GM23338 (cell line): Measurements from ENCODE around the gene PXMP4. TPM values are rescaled to one million over a fixed set of nuclear protein-coding genes. Genes with fewer than 3 reads are reported as not detected.
"Not testable (repeated sequence)": the region's sequence is repeated elsewhere in the genome, so short reads cannot be mapped to it uniquely, and the experiment has no call there.

ENCODE experiments used
- ATAC-seq: fragments of 200-7000 bp; cut with Tn5 transposase; 3 replicates; pipeline ENCODE4 v1.9.1; 2020
- DNase-seq: peaks from one replicate; pipeline ENCODE4 v3.0.0-alpha.2; 2015; ENCODE audit warnings: low spot score
- H2AFZ ChIP-seq: fragments of 200-600 bp; sonication (generic); 2 replicates; pipeline ENCODE4 v1.8.0; 2016; ENCODE audit warnings: antibody characterized with exemption, mild to moderate bottlenecking, moderate library complexity
- H3F3A ChIP-seq: fragments of 200-600 bp; sonication (generic); replicated peaks from 2 replicates; pipeline ENCODE4 v1.8.0; 2017; ENCODE audit warnings: antibody characterized with exemption, mixed run types, low read depth
- H3K27ac ChIP-seq: fragments of 200-600 bp; sonication (generic); 2 replicates; pipeline ENCODE4 v1.6.1; 2016; ENCODE audit warnings: low read depth
- H3K27me3 ChIP-seq: fragments of 200-600 bp; sonication (generic); 2 replicates; pipeline ENCODE4 v1.8.0; 2016; ENCODE audit warnings: mild to moderate bottlenecking, mixed run types, moderate library complexity; ENCODE audit not compliant: insufficient read depth
- H3K36me3 ChIP-seq: fragments of 200-600 bp; sonication (generic); 2 replicates; pipeline ENCODE4 v1.8.0; 2016; ENCODE audit warnings: mild to moderate bottlenecking; ENCODE audit not compliant: insufficient read depth
- H3K4me1 ChIP-seq: fragments of 200-600 bp; sonication (generic); 2 replicates; pipeline ENCODE4 v1.8.0; 2016; ENCODE audit warnings: mild to moderate bottlenecking, moderate library complexity; ENCODE audit not compliant: insufficient read depth
- H3K4me2 ChIP-seq: fragments of 200-600 bp; sonication (generic); 2 replicates; pipeline ENCODE4 v1.7.1; 2017; ENCODE audit warnings: mixed run types
- H3K4me3 ChIP-seq: fragments of 200-600 bp; sonication (generic); 2 replicates; pipeline ENCODE4 v1.6.1; 2016; ENCODE audit warnings: mixed run types
- H3K79me2 ChIP-seq: fragments of 200-600 bp; sonication (generic); replicated peaks from 2 replicates; pipeline ENCODE4 v1.8.0; 2017; ENCODE audit warnings: mild to moderate bottlenecking; ENCODE audit not compliant: insufficient read depth
- H3K9me2 ChIP-seq: fragments of 200-600 bp; sonication (generic); 2 replicates; pipeline ENCODE4 v1.8.0; 2017; ENCODE audit not compliant: insufficient read depth
- H4K20me1 ChIP-seq: fragments of 200-600 bp; sonication (generic); replicated peaks from 2 replicates; pipeline ENCODE4 v1.8.0; 2017; ENCODE audit warnings: mild to moderate bottlenecking; ENCODE audit not compliant: insufficient read depth
- H3K27ac Mint-ChIP-seq: 2 replicates; pipeline ENCODE4 v1.8.0; 2020; ENCODE audit warnings: inconsistent platforms, mild to moderate bottlenecking, moderate library complexity, mixed read lengths
- H3K27me3 Mint-ChIP-seq: 3 replicates; pipeline ENCODE4 v1.8.0; 2022; ENCODE audit warnings: low read depth, mild to moderate bottlenecking, moderate library complexity, mixed read lengths, inconsistent platforms; ENCODE audit not compliant: insufficient read depth, poor library complexity
- H3K36me3 Mint-ChIP-seq: 3 replicates; pipeline ENCODE4 v1.8.0; 2021; ENCODE audit warnings: low read depth, mild to moderate bottlenecking, inconsistent platforms, moderate library complexity, mixed read lengths
- H3K4me1 Mint-ChIP-seq: 3 replicates; pipeline ENCODE4 v1.8.0; 2020; ENCODE audit warnings: mild to moderate bottlenecking, inconsistent platforms, mixed read lengths
- H3K4me3 Mint-ChIP-seq: 3 replicates; pipeline ENCODE4 v1.8.0; 2021; ENCODE audit warnings: moderate library complexity, mild to moderate bottlenecking, inconsistent platforms, mixed read lengths
- H3K9me3 Mint-ChIP-seq: 3 replicates; pipeline ENCODE4 v1.8.0; 2020; ENCODE audit warnings: moderate library complexity, mild to moderate bottlenecking, inconsistent platforms, mixed read lengths
- EZH2 ChIP-seq: fragments of 200-600 bp; sonication (generic); IDR thresholded peaks from one replicate; pipeline ENCODE4 v1.8.0; 2017; ENCODE audit warnings: antibody characterized with exemption, mild to moderate bottlenecking, low read depth; ENCODE audit not compliant: unreplicated experiment
- EZH2phosphoT487 ChIP-seq: fragments of 200-600 bp; sonication (generic); IDR thresholded peaks from one replicate; pipeline ENCODE4 v1.8.1; 2018; ENCODE audit warnings: antibody characterized with exemption; ENCODE audit not compliant: unreplicated experiment
- STAT1 ChIP-seq: IDR thresholded peaks from one replicate; pipeline ENCODE4 v1.6.1; 2016; ENCODE audit warnings: antibody characterized with exemption; ENCODE audit not compliant: unreplicated experiment
- ZNF114 ChIP-seq: fragments of 250-450 bp; sonication (Bioruptor Pico); IDR thresholded peaks from 2 replicates; pipeline ENCODE4 v1.5.0; 2020; ENCODE audit warnings: mild to moderate bottlenecking, moderate library complexity
- polyA plus RNA-seq: library from polyadenylated mRNA; unstranded; fragments of >200 nt; fragmentation: Nextera tagmentation; extraction: Ambion mirVana; gene quantifications from 2 replicates; pipeline ENCODE4 v1.2.1, GENCODE V29; 2016
- total RNA-seq: library from RNA; depleted of rRNA; stranded (reverse); fragments of >200 nt; shearing (Covaris generic); gene quantifications from 2 replicates; pipeline ENCODE4 v1.2.3, GENCODE V29; 2014
- TF ChIP-seq, protein P1 (sequence below): fragments of 250-450 bp; sonication (Bioruptor Pico); IDR thresholded peaks from 2 replicates; pipeline ENCODE4 v1.5.0; 2020; ENCODE audit warnings: mild to moderate bottlenecking, moderate library complexity
- TF ChIP-seq, protein P2 (sequence below), 2 experiments: fragments of 200-600 bp in 1 of 2; sonication (generic) in 1 of 2; conservative IDR thresholded peaks; 2 replicates each; pipeline versions ENCODE4 v1.5.1 to v1.6.1; 2016 to 2017; ENCODE audit warnings: antibody characterized with exemption in 2 of 2, low read depth in 2 of 2, mild to moderate bottlenecking in 2 of 2, moderate library complexity in 1 of 2
- TF ChIP-seq, protein P3 (sequence below): IDR thresholded peaks from one replicate; pipeline ENCODE4 v1.6.1; 2018; ENCODE audit warnings: antibody characterized with exemption; ENCODE audit not compliant: unreplicated experiment

PXMP4 gene
- total and polyA plus RNA-seq, 2 experiments from 2014 or later = 1.2 to 3.5 TPM

DNA sequence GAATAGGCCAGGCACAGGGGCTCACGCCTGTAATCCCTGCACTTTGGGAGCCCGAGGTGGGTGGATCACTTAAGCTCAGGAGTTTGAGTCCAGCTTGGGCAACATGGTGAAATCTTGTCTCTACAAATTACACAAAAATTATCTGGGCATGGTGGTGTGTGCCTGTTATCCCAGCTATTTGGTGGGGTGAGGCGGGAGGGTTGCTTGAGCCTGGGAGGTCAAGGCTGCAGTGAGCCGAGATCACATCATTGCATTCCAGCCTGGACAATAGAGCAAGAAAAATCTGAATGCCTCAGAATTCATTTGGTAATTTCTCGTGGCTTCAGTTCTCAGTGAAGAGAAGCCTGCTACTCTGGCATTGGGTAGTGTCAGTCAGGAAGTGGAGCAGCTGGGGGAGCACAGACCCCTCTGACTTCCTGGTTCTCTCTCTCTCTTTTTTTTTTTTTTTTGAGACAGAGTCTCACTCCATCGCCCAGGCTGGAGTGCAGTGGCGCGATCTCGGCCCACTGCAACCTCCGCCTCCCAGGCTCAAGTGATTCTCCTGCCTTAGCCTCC lies 35.9 kb upstream of the PXMP4 start:
- not testable (repeated sequence) for H3F3A ChIP-seq, H3K9me2 ChIP-seq, H3K79me2 ChIP-seq, H4K20me1 ChIP-seq, H3K27me3 ChIP-seq, H3K4me1 ChIP-seq, H3K4me1 Mint-ChIP-seq, H3K9me3 Mint-ChIP-seq, H3K4me3 ChIP-seq, H3K36me3 ChIP-seq, H2AFZ ChIP-seq, H3K4me3 Mint-ChIP-seq
- Histone ChIP-seq H3K27ac (peak overlapping the region; percentile 57; the same call in 1 of the 2 replicates), H3K4me2 (0 out of 2 replicates have a peak overlapping the region, but pooled peaks have one; percentile 23)
- DNase-seq (peak; percentile 71), ATAC-seq (peak; percentile 80)
- Mint-ChIP-seq H3K27ac (peak overlapping the region; percentile 87), H3K27me3 (peaks cover 10% of the 10 kb centered on the region), H3K36me3 (peaks cover 30% of the 10 kb centered on the region)

DNA sequence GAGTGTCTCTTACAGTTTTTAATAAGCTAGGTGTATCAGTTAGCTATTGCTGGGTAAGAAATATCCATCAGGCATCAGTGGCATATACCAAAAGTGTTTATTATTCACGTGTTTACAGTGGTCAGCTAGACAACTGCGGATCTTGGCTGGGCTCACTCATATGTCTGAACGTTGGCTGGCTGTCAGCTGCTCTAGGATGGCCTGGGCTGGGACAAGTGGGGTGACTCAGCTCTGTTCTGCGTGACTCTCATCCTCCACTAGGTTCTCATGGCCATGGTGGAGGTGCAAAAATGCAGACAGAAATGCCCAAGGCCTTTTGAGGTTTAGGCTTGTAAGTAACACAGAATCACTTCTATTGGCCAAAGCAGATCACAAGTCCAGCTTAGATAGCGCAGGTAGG lies 33.7 kb upstream of the PXMP4 start:
- Histone ChIP-seq H3K4me1 (no peaks in the 10 kb centered on the region), H4K20me1 (no peaks in the 10 kb centered on the region), H3F3A (no peaks in the 10 kb centered on the region), H3K36me3 (peaks cover 3% of the 10 kb centered on the region; the same call in 1 of the 2 replicates), H3K4me3 (no peak overlapping the region), H3K79me2 (no peaks in the 10 kb centered on the region), H3K27ac (no peak overlapping the region), H3K4me2 (no peak overlapping the region), H3K9me2 (no peaks in the 10 kb centered on the region), H3K27me3 (no peaks in the 10 kb centered on the region), H2AFZ (no peak overlapping the region)
- DNase-seq (no peak), ATAC-seq (no peak)
- Mint-ChIP-seq H3K4me1 (peaks cover 6% of the 10 kb centered on the region; the same call in 2 of the 3 replicates), H3K27ac (no peak overlapping the region), H3K36me3 (peaks cover 30% of the 10 kb centered on the region), H3K4me3 (no peak overlapping the region), H3K27me3 (peaks cover 10% of the 10 kb centered on the region), H3K9me3 (no peaks in the 10 kb centered on the region)
- TF ChIP-seq, protein P1, sequence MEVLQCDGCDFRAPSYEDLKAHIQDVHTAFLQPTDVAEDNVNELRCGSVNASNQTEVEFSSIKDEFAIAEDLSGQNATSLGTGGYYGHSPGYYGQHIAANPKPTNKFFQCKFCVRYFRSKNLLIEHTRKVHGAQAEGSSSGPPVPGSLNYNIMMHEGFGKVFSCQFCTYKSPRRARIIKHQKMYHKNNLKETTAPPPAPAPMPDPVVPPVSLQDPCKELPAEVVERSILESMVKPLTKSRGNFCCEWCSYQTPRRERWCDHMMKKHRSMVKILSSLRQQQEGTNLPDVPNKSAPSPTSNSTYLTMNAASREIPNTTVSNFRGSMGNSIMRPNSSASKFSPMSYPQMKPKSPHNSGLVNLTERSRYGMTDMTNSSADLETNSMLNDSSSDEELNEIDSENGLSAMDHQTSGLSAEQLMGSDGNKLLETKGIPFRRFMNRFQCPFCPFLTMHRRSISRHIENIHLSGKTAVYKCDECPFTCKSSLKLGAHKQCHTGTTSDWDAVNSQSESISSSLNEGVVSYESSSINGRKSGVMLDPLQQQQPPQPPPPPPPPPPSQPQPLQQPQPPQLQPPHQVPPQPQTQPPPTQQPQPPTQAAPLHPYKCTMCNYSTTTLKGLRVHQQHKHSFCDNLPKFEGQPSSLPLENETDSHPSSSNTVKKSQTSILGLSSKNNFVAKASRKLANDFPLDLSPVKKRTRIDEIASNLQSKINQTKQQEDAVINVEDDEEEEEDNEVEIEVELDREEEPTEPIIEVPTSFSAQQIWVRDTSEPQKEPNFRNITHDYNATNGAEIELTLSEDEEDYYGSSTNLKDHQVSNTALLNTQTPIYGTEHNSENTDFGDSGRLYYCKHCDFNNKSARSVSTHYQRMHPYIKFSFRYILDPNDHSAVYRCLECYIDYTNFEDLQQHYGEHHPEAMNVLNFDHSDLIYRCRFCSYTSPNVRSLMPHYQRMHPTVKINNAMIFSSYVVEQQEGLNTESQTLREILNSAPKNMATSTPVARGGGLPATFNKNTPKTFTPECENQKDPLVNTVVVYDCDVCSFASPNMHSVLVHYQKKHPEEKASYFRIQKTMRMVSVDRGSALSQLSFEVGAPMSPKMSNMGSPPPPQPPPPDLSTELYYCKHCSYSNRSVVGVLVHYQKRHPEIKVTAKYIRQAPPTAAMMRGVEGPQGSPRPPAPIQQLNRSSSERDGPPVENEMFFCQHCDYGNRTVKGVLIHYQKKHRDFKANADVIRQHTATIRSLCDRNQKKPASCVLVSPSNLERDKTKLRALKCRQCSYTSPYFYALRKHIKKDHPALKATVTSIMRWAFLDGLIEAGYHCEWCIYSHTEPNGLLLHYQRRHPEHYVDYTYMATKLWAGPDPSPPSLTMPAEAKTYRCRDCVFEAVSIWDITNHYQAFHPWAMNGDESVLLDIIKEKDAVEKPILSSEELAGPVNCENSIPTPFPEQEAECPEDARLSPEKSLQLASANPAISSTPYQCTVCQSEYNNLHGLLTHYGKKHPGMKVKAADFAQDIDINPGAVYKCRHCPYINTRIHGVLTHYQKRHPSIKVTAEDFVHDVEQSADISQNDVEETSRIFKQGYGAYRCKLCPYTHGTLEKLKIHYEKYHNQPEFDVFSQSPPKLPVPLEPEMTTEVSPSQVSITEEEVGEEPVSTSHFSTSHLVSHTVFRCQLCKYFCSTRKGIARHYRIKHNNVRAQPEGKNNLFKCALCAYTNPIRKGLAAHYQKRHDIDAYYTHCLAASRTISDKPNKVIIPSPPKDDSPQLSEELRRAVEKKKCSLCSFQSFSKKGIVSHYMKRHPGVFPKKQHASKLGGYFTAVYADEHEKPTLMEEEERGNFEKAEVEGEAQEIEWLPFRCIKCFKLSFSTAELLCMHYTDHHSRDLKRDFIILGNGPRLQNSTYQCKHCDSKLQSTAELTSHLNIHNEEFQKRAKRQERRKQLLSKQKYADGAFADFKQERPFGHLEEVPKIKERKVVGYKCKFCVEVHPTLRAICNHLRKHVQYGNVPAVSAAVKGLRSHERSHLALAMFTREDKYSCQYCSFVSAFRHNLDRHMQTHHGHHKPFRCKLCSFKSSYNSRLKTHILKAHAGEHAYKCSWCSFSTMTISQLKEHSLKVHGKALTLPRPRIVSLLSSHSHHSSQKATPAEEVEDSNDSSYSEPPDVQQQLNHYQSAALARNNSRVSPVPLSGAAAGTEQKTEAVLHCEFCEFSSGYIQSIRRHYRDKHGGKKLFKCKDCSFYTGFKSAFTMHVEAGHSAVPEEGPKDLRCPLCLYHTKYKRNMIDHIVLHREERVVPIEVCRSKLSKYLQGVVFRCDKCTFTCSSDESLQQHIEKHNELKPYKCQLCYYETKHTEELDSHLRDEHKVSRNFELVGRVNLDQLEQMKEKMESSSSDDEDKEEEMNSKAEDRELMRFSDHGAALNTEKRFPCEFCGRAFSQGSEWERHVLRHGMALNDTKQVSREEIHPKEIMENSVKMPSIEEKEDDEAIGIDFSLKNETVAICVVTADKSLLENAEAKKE (CRISPR knock-in tag) = no peak
- TF ChIP-seq STAT1 (no peak), ZNF114 (CRISPR knock-in tag) (no peak), EZH2 (no peak), EZH2phosphoT487 (no peak)
- TF ChIP-seq, protein P2, sequence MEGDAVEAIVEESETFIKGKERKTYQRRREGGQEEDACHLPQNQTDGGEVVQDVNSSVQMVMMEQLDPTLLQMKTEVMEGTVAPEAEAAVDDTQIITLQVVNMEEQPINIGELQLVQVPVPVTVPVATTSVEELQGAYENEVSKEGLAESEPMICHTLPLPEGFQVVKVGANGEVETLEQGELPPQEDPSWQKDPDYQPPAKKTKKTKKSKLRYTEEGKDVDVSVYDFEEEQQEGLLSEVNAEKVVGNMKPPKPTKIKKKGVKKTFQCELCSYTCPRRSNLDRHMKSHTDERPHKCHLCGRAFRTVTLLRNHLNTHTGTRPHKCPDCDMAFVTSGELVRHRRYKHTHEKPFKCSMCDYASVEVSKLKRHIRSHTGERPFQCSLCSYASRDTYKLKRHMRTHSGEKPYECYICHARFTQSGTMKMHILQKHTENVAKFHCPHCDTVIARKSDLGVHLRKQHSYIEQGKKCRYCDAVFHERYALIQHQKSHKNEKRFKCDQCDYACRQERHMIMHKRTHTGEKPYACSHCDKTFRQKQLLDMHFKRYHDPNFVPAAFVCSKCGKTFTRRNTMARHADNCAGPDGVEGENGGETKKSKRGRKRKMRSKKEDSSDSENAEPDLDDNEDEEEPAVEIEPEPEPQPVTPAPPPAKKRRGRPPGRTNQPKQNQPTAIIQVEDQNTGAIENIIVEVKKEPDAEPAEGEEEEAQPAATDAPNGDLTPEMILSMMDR (conservative IDR thresholded peaks at IDR 0.05; ENCODE audit: low read depth in 2 of 2) = no peak
- TF ChIP-seq, protein P3, sequence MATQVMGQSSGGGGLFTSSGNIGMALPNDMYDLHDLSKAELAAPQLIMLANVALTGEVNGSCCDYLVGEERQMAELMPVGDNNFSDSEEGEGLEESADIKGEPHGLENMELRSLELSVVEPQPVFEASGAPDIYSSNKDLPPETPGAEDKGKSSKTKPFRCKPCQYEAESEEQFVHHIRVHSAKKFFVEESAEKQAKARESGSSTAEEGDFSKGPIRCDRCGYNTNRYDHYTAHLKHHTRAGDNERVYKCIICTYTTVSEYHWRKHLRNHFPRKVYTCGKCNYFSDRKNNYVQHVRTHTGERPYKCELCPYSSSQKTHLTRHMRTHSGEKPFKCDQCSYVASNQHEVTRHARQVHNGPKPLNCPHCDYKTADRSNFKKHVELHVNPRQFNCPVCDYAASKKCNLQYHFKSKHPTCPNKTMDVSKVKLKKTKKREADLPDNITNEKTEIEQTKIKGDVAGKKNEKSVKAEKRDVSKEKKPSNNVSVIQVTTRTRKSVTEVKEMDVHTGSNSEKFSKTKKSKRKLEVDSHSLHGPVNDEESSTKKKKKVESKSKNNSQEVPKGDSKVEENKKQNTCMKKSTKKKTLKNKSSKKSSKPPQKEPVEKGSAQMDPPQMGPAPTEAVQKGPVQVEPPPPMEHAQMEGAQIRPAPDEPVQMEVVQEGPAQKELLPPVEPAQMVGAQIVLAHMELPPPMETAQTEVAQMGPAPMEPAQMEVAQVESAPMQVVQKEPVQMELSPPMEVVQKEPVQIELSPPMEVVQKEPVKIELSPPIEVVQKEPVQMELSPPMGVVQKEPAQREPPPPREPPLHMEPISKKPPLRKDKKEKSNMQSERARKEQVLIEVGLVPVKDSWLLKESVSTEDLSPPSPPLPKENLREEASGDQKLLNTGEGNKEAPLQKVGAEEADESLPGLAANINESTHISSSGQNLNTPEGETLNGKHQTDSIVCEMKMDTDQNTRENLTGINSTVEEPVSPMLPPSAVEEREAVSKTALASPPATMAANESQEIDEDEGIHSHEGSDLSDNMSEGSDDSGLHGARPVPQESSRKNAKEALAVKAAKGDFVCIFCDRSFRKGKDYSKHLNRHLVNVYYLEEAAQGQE = no peak
